Measurements from ENCODE around the gene DEPDC5. TPM values are rescaled to one million over a fixed set of nuclear protein-coding genes. Genes with fewer than 3 reads are reported as not detected.

DEPDC5 gene
- total and polyA plus RNA-seq, 9 of the 15 experiments (the other 6 are each of a cell fraction or from before 2014, with no cell fraction given), result 2.3 to 12.3 (median 10.7) TPM

- TF ChIP-seq, protein P1, sequence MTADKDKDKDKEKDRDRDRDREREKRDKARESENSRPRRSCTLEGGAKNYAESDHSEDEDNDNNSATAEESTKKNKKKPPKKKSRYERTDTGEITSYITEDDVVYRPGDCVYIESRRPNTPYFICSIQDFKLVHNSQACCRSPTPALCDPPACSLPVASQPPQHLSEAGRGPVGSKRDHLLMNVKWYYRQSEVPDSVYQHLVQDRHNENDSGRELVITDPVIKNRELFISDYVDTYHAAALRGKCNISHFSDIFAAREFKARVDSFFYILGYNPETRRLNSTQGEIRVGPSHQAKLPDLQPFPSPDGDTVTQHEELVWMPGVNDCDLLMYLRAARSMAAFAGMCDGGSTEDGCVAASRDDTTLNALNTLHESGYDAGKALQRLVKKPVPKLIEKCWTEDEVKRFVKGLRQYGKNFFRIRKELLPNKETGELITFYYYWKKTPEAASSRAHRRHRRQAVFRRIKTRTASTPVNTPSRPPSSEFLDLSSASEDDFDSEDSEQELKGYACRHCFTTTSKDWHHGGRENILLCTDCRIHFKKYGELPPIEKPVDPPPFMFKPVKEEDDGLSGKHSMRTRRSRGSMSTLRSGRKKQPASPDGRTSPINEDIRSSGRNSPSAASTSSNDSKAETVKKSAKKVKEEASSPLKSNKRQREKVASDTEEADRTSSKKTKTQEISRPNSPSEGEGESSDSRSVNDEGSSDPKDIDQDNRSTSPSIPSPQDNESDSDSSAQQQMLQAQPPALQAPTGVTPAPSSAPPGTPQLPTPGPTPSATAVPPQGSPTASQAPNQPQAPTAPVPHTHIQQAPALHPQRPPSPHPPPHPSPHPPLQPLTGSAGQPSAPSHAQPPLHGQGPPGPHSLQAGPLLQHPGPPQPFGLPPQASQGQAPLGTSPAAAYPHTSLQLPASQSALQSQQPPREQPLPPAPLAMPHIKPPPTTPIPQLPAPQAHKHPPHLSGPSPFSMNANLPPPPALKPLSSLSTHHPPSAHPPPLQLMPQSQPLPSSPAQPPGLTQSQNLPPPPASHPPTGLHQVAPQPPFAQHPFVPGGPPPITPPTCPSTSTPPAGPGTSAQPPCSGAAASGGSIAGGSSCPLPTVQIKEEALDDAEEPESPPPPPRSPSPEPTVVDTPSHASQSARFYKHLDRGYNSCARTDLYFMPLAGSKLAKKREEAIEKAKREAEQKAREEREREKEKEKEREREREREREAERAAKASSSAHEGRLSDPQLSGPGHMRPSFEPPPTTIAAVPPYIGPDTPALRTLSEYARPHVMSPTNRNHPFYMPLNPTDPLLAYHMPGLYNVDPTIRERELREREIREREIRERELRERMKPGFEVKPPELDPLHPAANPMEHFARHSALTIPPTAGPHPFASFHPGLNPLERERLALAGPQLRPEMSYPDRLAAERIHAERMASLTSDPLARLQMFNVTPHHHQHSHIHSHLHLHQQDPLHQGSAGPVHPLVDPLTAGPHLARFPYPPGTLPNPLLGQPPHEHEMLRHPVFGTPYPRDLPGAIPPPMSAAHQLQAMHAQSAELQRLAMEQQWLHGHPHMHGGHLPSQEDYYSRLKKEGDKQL (CRISPR knock-in tag; IDR thresholded peaks at IDR 0.05; ENCODE audit: borderline replicate concordance), result no peak
- TF ChIP-seq SP1 (CRISPR knock-in tag; IDR thresholded peaks at IDR 0.05) (no peak), KDM1A (IDR thresholded peaks at IDR 0.05) (peak; percentile 61 to 63), TAF1 (IDR thresholded peaks at IDR 0.05; ENCODE audit: control insufficient read depth, extremely low read depth, insufficient read depth, low read length, severe bottlenecking) (peak; percentile 25), SOX6 (IDR thresholded peaks at IDR 0.05) (peak; percentile 75), POLR2AphosphoS5 (IDR thresholded peaks at IDR 0.05; ENCODE audit: control insufficient read depth, insufficient read depth, low read depth, low read length) (peak; percentile 88), ZNF174 (CRISPR knock-in tag; IDR thresholded peaks at IDR 0.05) (no peak), NFRKB (IDR thresholded peaks at IDR 0.05; ENCODE audit: low read depth) (peak; percentile 67), ZNF830 (CRISPR knock-in tag; IDR thresholded peaks at IDR 0.05) (no peak), ZC3H11A (IDR thresholded peaks at IDR 0.05; ENCODE audit: low read depth, low read length) (no peak), JUNB (CRISPR knock-in tag; conservative IDR thresholded peaks at IDR 0.05) (no peak), ZNF639 (CRISPR knock-in tag; conservative IDR thresholded peaks at IDR 0.05 in 1 of 2, IDR thresholded peaks at IDR 0.05 in 1 of 2) (peak in 1 of 2 experiments; percentile 48; a peak in 1 of 4 replicates), ETV5 (CRISPR knock-in tag; IDR thresholded peaks at IDR 0.05; ENCODE audit: low read depth) (peak; percentile 55; the same call in 1 of the 2 replicates)
- TF ChIP-seq, protein P2, sequence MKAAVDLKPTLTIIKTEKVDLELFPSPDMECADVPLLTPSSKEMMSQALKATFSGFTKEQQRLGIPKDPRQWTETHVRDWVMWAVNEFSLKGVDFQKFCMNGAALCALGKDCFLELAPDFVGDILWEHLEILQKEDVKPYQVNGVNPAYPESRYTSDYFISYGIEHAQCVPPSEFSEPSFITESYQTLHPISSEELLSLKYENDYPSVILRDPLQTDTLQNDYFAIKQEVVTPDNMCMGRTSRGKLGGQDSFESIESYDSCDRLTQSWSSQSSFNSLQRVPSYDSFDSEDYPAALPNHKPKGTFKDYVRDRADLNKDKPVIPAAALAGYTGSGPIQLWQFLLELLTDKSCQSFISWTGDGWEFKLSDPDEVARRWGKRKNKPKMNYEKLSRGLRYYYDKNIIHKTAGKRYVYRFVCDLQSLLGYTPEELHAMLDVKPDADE (conservative IDR thresholded peaks at IDR 0.05; ENCODE audit: control insufficient read depth, low read depth, low read length), result no peak
Observed at GRCh38 chr22:31895411-31896123, 141.7 kb downstream of the DEPDC5 start (continued).

Measured in K562 (cell line).